Thyroid gland (tissue), 4 donors: ENCODE results near the gene LRRC74B. TPM values are rescaled to one million over a fixed set of nuclear protein-coding genes. Genes with fewer than 3 reads are reported as not detected.

Experiments used
- DNase-seq, 2 donors: peaks; one replicate each; pipeline ENCODE4 v3.0.0-alpha.2; 2019
- H3K27ac ChIP-seq, 3 donors: fragments of 200-600 bp; sonication (generic); 1 replicate in 2 of 3; 2 replicates in 1 of 3; pipeline ENCODE4 v1.5.1; 2016 to 2019; ENCODE audit warnings: mild to moderate bottlenecking in 1 of 3, moderate library complexity in 1 of 3
- H3K27me3 ChIP-seq: fragments of 200-600 bp; sonication (generic); one replicate; pipeline ENCODE4 v1.5.1; 2019
- H3K36me3 ChIP-seq, 2 donors: fragments of 200-600 bp; sonication (generic); one replicate each; pipeline ENCODE4 v1.5.1; 2016 to 2019
- H3K4me1 ChIP-seq, 2 donors: fragments of 200-600 bp; sonication (generic); one replicate each; pipeline ENCODE4 v1.5.1; 2017 to 2019
- H3K4me3 ChIP-seq, 3 donors: fragments of 200-600 bp; sonication (generic); replicated peaks in 1 of 3; 1 replicate in 2 of 3; 2 replicates in 1 of 3; pipeline ENCODE4 v1.5.1; 2016; ENCODE audit warnings: mild to moderate bottlenecking in 1 of 3
- H3K9me3 ChIP-seq: fragments of 200-600 bp; sonication (generic); one replicate; pipeline ENCODE4 v1.5.1; 2017
- CTCF ChIP-seq, 6 experiments: fragments of 200-600 bp in 3 of 6; fragments of 450-650 bp in 3 of 6; sonication (generic) in 3 of 6; IDR thresholded peaks; one replicate each; pipeline ENCODE4 v1.5.1; 2016 to 2019; ENCODE audit warnings: antibody characterized with exemption in 6 of 6, mild to moderate bottlenecking in 2 of 6, inconsistent platforms in 1 of 6, moderate library complexity in 1 of 6
- POLR2A ChIP-seq, 2 donors: fragments of 450-650 bp; IDR thresholded peaks; one replicate each; pipeline ENCODE4 v1.6.1; 2017; ENCODE audit warnings: antibody characterized with exemption in 2 of 2, mild to moderate bottlenecking in 2 of 2, moderate library complexity in 1 of 2
- WGBS, 2 donors: methylation state at CpG; one replicate each; pipeline ENCODE4 v1.1.5; 2017; 5-methylcytosine and 5-hydroxymethylcytosine counted together
- intact Hi-C: fragments of 100-400 bp; cut with DNase I; formaldehyde crosslinking; loops from one replicate; pipeline ENCODE4 v1.15.1; 2023
- total RNA-seq, 4 donors: library from RNA; depleted of rRNA; stranded (reverse); fragments of >200 nt; gene quantifications; one replicate each; pipeline ENCODE4 v1.2.3, GENCODE V29; 2016

LRRC74B gene
- total RNA-seq: not detected

- intact Hi-C loops: no loop called here
- TF ChIP-seq CTCF (IDR thresholded peaks at IDR 0.05) (no peak), POLR2A (IDR thresholded peaks at IDR 0.05) (no peak)
- Histone ChIP-seq H3K27ac (no peak within 1 kb of the TSS), H3K4me1 (peaks cover 7 to 12% of the 10 kb centered on the region in 2 donors), H3K27me3 (no peaks in the 10 kb centered on the region), H3K4me3 (peak within 1 kb of the TSS in 1 of 3 donors; percentile 10), H3K36me3 (no peaks in the 10 kb centered on the region), H3K9me3 (no peaks in the 10 kb centered on the region)
- WGBS, 2 donors: 8 to 31% methylated on average over 9 to 12 of the region's 47 CpGs
- peak; percentile 77 to 87 for DNase-seq
These were observed at the start of gene LRRC74B for GRCh38 chr22:21045585-21046294. Gene LRRC74B (plus strand): TSS chr22:21045946. CDS start chr22:21045987, 41 bp downstream.

GRCh38 chr22:20996031-20996410 lies 49.7 kb upstream of the LRRC74B start:
- Histone ChIP-seq H3K4me3 (no peak overlapping the region), H3K4me1 (peaks cover 7 to 16% of the 10 kb centered on the region in 2 donors), H3K27ac (no peak overlapping the region), H3K27me3 (no peaks in the 10 kb centered on the region), H3K9me3 (no peaks in the 10 kb centered on the region), H3K36me3 (peaks cover 27 to 32% of the 10 kb centered on the region in 2 donors)
- DNase-seq: no peak
- WGBS, 2 donors: 94% methylated on average over 6 of the region's 10 CpGs; no CpG with 5 or more reads in 1 of the 2 donors
- intact Hi-C loops: no loop called here
- TF ChIP-seq CTCF (IDR thresholded peaks at IDR 0.05) (no peak), POLR2A (IDR thresholded peaks at IDR 0.05) (no peak)

GRCh38 chr22:20996598-20997535 lies 48.9 kb upstream of the LRRC74B start:
- H3K36me3 ChIP-seq: peaks cover 21 to 30% of the 10 kb centered on the region in 2 donors
- 87 to 89% methylated on average over 17 to 21 of the region's 27 CpGs for WGBS, 2 donors

GRCh38 chr22:20997536-20998257 lies 48.0 kb upstream of the LRRC74B start:
- intact Hi-C loops: no loop called here
- Histone ChIP-seq H3K4me3 (no peak overlapping the region), H3K27ac (no peak overlapping the region), H3K27me3 (no peaks in the 10 kb centered on the region), H3K36me3 (peaks cover 12 to 22% of the 10 kb centered on the region in 2 donors), H3K9me3 (no peaks in the 10 kb centered on the region), H3K4me1 (peaks cover 12 to 20% of the 10 kb centered on the region in 2 donors)
- 84 to 95% methylated on average over 5 to 6 of the region's 13 CpGs for whole genome bisulfite sequencing, 2 donors
- TF ChIP-seq POLR2A (IDR thresholded peaks at IDR 0.05) (peak in 1 of 2 donors; percentile 5), CTCF (IDR thresholded peaks at IDR 0.05) (no peak)
- no peak for DNase-seq

More at GRCh38 chr22:20996598-20997535, 48.9 kb upstream of the LRRC74B start:
- H3K27me3 ChIP-seq: no peaks in the 10 kb centered on the region
- H3K4me1 ChIP-seq: peaks cover 11 to 19% of the 10 kb centered on the region in 2 donors
- no peak for TF ChIP-seq POLR2A (IDR thresholded peaks at IDR 0.05)
- no peak for TF ChIP-seq CTCF (IDR thresholded peaks at IDR 0.05)
- H3K4me3 ChIP-seq: no peak overlapping the region
- H3K27ac ChIP-seq: no peak overlapping the region
- H3K9me3 ChIP-seq: no peaks in the 10 kb centered on the region
- intact Hi-C loops: no loop called here
- no peak for DNase-seq
